ENCODE measurements around the gene NPL. TPM values are rescaled to one million over a fixed set of nuclear protein-coding genes. Genes with fewer than 3 reads are reported as not detected.
A peak's percentile ranks its signal among the peaks of the same experiment; 100 is the strongest.

NPL gene
- total RNA-seq, 1 experiment from 2014 or later: 2.4 TPM

DNA sequence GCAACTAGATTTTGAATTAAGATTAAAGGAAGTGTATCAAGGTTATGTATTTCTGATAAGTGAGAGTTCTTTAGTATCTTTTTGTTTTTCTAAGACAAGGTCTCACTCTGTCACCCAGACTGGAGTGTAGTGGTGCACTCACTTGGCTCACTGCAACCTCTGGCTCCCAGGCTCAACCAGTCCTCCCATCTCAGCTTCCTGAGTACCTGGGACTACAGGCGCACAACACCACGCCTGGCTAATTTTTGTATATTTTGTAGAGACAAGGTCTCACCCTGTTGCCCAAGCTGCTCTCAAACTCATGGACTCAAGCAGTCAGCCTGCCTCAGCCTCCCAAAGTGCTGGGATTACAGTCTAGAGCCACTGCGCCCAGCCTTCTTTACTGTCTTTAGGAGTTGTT lies 83.3 kb downstream of the NPL start:
- no peaks in the 10 kb centered on the region; the same call in 1 of the 2 replicates for H3K79me2 ChIP-seq (ENCODE audit: insufficient read depth, low read length)
- H3K27ac Mint-ChIP-seq: peak overlapping the region in 1 of 3 experiments; percentile 19; a peak in 1 of 7 replicates
- no CpG with 5 or more reads among the region's 3 CpGs for WGBS (ENCODE audit: extremely low coverage, insufficient read length, low lambda C conversion rate)
- no peak overlapping the region for H3K4me3 Mint-ChIP-seq
- H3K27ac ChIP-seq (ENCODE audit: insufficient read length, low read depth, low read length): no peak overlapping the region
- H2BK5ac ChIP-seq (ENCODE audit: insufficient read length, low read length): no peak overlapping the region
- H3K27me3 Mint-ChIP-seq (ENCODE audit: low read depth): no peaks in the 10 kb centered on the region
- H2AFZ ChIP-seq (ENCODE audit: low read length): no peak overlapping the region
- no peak overlapping the region for H2BK12ac ChIP-seq (ENCODE audit: insufficient read length, low read depth, low read length)
- no peak overlapping the region for H3K56ac ChIP-seq (ENCODE audit: insufficient read length, low read depth, low read length)
- H3K36me3 Mint-ChIP-seq (ENCODE audit: insufficient read depth in 1 of 3, low read depth in 3 of 3): peaks cover 74 to 97% (median 95%) of the 10 kb centered on the region in 3 experiments; a peak in 6 of 7 replicates
- no peak overlapping the region for H3K14ac ChIP-seq (ENCODE audit: insufficient read depth, low read length)
- no peak overlapping the region for H4K5ac ChIP-seq (ENCODE audit: insufficient read length, low read depth, low read length)
- H3K4me1 Mint-ChIP-seq: no peaks in the 10 kb centered on the region
- no peak overlapping the region for H3K23ac ChIP-seq (ENCODE audit: insufficient read length, low read depth, low read length)
- no peaks in the 10 kb centered on the region for H3K9me3 ChIP-seq (ENCODE audit: control insufficient read depth, low read depth, low read length)
- H2AK5ac ChIP-seq (ENCODE audit: insufficient read length, low read length): no peak overlapping the region
- H3K18ac ChIP-seq (ENCODE audit: insufficient read length, low read depth, low read length): no peak overlapping the region
- H3K27me3 ChIP-seq (ENCODE audit: insufficient read depth, low read length): no peaks in the 10 kb centered on the region
- no peak overlapping the region for H3K4me2 ChIP-seq (ENCODE audit: insufficient read depth, insufficient read length, low read length)
- H2BK120ac ChIP-seq (ENCODE audit: low read depth, low read length, poor library complexity, severe bottlenecking): no peak overlapping the region
- H3K4ac ChIP-seq (ENCODE audit: low read depth, low read length): no peak overlapping the region
- H3K9me3 Mint-ChIP-seq: no peaks in the 10 kb centered on the region
- no peak overlapping the region for H3K9ac ChIP-seq (ENCODE audit: extremely low read depth, insufficient read length, low read length)
- no peak overlapping the region for H2BK20ac ChIP-seq (ENCODE audit: low read depth, low read length, poor library complexity, severe bottlenecking)
- H3K23me2 ChIP-seq (ENCODE audit: insufficient read length, low read depth, low read length, poor library complexity, severe bottlenecking): no peaks in the 10 kb centered on the region
- no peak overlapping the region for H4K91ac ChIP-seq (ENCODE audit: insufficient read length, low read depth, low read length)
- DNase-seq: no peak
- no peak overlapping the region for H4K8ac ChIP-seq (replicated peaks; ENCODE audit: insufficient read length, low read depth, low read length)
- no peaks in the 10 kb centered on the region for H3K4me1 ChIP-seq (ENCODE audit: insufficient read depth, low read length)
- H3K79me1 ChIP-seq (ENCODE audit: insufficient read depth, low read depth, low read length, poor library complexity, severe bottlenecking): no peaks in the 10 kb centered on the region
- H3T11ph ChIP-seq (ENCODE audit: low read length): no peak overlapping the region
- H2BK15ac ChIP-seq (ENCODE audit: low read depth, low read length): no peak overlapping the region
- H4K20me1 ChIP-seq (ENCODE audit: control insufficient read depth, insufficient read depth, insufficient read length): peaks cover 5% of the 10 kb centered on the region
- TF ChIP-seq, protein P1, sequence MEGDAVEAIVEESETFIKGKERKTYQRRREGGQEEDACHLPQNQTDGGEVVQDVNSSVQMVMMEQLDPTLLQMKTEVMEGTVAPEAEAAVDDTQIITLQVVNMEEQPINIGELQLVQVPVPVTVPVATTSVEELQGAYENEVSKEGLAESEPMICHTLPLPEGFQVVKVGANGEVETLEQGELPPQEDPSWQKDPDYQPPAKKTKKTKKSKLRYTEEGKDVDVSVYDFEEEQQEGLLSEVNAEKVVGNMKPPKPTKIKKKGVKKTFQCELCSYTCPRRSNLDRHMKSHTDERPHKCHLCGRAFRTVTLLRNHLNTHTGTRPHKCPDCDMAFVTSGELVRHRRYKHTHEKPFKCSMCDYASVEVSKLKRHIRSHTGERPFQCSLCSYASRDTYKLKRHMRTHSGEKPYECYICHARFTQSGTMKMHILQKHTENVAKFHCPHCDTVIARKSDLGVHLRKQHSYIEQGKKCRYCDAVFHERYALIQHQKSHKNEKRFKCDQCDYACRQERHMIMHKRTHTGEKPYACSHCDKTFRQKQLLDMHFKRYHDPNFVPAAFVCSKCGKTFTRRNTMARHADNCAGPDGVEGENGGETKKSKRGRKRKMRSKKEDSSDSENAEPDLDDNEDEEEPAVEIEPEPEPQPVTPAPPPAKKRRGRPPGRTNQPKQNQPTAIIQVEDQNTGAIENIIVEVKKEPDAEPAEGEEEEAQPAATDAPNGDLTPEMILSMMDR (conservative IDR thresholded peaks at IDR 0.05): no peak
